ENCODE data around the gene RBPJ.

RBPJ gene

DNA sequence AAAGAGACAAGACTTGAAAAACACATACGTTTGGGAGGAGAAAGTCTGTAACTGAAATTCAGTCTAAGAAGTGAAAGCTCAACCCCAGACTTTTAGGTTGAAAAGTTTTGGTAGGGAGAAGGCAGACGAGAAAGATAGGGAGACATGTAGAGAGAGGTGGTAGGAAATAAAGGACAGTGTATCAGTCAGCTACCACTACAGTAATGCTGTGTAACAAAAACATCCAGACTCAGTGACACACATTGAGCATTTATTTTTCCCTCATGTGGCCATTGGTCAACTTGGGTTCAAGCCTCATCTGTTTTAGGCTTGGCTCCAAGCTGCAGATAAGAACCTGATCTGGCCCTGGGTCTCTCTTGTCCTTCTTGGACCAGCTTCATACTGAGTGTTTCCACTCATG, 142.6 kb downstream of the RBPJ start:
- no peak for DNase-seq

DNA sequence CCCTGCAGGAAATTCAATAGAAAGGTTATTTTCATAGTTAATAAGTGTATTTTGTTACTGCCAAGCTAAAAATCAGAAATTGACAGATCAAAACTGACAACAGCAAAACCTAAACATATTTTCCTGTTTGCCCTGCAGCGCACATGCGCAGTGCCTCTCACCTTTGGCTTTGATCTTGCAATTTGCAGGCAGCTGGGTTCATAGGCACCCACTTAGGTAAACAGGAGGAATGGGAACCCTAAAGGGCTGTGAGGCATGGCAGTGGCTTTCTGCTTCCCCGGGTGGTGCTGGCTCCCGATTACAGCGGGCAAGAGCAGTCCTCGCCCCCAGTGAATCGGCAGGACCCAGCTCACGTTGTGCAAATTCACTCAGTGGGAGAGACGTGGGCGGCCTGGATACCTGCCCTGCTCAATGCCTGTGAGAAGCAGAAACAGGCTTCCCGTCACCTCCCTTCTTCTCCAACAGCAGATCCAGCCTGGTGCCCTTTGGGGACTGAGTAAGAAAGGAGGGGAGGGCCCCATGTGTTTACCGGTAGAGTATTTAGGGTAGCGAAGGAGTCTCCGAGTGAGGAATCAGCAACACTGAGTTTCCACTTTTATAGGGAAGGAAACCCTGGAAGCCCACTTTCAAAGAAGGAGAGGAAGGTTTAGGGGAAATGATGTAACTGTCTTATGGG, 143.7 kb downstream of the RBPJ start:
- DNase-seq: no peak

- no peak for DNase-seq
Measured at GRCh38 chr4:26466578-26467270, 145.9 kb downstream of the RBPJ start.

DNA sequence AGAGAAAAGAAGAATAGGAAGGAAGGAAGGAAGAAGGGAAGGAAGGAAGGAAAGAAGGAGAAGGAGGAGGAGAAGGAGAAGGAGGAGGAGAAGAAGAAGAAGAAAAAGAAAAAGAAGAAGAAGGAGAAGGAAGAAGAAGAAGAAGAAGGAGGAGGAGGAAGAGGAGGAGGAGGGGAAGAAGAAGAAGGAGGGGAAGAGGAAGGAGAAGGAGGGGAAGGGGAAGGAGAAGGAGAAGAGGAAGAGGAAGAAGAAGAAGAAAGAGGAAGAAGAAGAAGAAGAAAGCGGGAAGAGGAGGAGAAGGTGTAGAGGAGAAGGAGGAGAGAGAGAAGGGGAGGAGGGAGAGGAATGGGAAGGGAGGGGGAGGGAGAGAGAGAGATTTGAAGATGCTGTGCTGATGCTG, 146.9 kb downstream of the RBPJ start:
- no peak for DNase-seq

DNA sequence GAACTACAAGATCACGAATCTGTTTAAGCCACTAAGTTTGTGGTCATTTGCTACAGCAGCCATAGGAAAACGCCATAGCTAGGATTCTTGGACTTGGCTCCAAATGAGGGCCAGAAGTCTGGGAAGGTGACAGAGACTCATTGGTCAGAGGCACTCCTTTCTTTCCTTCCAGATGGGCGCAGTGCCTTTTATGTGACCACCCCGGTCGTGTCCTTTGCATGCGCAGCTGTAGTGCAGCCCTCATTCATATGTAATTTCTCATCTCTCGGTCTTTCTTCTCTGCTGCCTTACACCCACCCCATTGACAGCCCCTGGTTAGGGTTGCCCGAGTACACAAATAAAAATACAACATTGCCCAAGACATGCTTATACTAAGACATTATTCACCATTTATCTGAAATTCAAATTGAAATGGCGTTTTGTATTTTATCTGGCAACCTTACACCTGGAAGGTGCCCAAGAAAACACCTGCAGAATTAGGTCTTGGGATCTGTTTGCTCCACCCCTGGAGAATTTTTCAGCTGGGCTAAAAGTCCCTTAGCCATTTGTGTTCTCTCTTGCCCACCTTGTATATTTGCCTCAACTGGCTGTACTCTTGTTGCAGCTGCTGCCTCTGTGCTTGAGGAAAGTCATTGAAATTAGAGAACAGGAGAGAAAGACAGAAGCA, 147.6 kb downstream of the RBPJ start:
- no peak for DNase-seq

- DNase-seq: no peak
Measured at GRCh38 chr4:26468977-26469376, 148.2 kb downstream of the RBPJ start.

DNA sequence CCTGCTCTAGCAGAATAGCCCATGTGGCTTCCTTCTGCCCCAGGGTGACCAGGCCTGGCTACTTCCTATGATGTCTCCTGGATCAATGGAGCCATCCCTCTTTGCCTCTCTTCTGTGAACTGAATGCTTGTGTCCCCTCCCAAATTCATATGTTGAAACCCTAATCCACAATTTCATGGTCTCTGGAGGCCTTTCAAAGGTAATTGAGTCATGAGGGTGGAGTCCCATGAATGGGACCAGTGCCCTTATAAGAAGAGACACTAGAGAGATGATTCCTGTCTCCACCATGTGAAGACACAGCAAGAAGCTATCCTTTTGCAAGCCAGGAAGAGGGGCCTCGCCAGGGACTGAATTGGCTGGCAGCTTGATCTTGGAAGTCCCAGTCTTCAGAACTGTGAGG, 151.1 kb downstream of the RBPJ start:
- no peak for DNase-seq

- no peak for DNase-seq
Measured at GRCh38 chr4:26473893-26474292, 153.1 kb downstream of the RBPJ start.

DNA sequence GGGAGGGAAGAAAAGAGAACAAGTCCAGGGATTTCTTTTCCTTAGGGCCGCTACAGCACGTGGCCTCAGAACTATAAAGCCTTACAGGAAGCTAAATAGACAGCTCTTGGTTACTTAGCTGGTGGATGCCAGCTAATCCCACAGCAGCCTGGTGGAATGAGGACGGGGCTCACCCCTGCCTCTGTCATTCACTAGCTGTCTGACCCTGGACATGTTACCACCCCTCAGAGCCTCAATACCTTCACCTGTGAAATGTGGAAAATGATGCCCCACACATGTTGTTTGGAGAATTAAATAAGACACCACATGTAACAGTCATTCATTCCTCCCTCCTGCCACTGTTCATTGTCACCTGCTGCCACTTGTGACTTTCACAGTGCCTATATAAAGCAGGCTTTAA, 153.7 kb downstream of the RBPJ start:
- no peak for DNase-seq

GRCh38 chr4:26475716-26476115, 154.9 kb downstream of the RBPJ start:
- DNase-seq: no peak

GRCh38 chr4:26476545-26476944, 155.7 kb downstream of the RBPJ start:
- DNase-seq: no peak

DNA sequence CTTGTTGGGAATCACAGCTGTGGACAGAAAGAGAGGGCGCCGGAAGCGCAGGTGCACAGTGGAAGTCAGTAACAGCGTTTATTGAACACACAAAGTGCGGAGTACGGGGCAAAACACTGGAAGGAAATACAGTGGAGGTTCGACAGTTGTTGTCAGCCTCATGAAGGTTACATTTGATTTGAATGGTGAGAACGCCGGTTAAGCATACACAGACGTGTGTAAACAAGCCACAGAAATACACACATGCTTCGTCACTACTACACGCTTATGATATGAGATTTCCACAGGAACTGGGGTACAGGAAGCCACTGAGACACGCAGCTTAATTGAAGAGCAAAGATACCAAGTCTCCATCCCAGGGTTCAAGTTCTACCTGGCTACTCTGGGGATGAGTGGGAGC, 157.5 kb downstream of the RBPJ start:
- no peak for DNase-seq

GRCh38 chr4:26482508-26483462, 162.0 kb downstream of the RBPJ start:
- no peak for DNase-seq

DNA sequence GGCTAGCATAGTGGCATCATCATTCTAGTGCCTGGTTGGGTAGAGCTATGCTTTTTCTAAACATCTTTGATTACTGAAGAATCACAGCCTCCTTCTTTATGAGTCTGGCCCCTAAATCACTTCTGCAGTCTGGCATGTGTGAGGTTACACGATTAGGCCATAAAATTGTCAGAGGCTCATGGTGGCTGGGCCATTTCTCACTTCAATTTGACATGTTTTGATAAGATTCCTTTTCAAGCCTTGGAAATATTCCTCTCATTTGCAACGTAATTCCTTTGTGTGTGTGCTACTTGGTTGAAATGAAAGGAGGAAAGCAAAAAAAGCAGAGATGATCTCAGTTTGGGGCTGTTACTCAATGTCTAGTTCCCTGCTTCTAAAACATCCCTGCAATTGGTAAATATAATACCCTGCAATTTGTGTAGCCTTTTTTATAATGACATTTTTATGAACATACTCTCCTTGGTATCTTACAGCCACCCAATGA, 163.3 kb downstream of the RBPJ start:
- no peak for DNase-seq

- no peak for DNase-seq
Measured at GRCh38 chr4:26484516-26484915, 163.7 kb downstream of the RBPJ start.
